ENCODE results near the gene PLA2G12A.

GRCh38 chr4:109662771-109663170 lies 67.1 kb downstream of the PLA2G12A start:
- TF ChIP-seq ZNF274 (IDR thresholded peaks at IDR 0.05; ENCODE audit: low read depth, low read length) (no peak), SUZ12 (IDR thresholded peaks at IDR 0.05; ENCODE audit: extremely low read depth, insufficient read depth, insufficient read length) (no peak)
